Astrocyte of the cerebellum (primary cell): ENCODE data around the gene CAPS2.
"Not testable (repeated sequence)": the region's sequence is repeated elsewhere in the genome, so short reads cannot be mapped to it uniquely, and the experiment has no call there.

Experiments used
- DNase-seq: peaks from one replicate; pipeline ENCODE4 v3.0.0-alpha.2; 2011; ENCODE audit warnings: low read depth
- H3K4me3 ChIP-seq: 2 replicates; pipeline ENCODE4 v1.5.1; 2011; ENCODE audit warnings: mild to moderate bottlenecking, low read depth, low read length, moderate library complexity
- in situ Hi-C: cut with HindIII; loops from 2 replicates; pipeline ENCODE4 v1.10.0; 2017; ENCODE audit warnings: low sequenced_read_pairs
- TF ChIP-seq, protein P1 (sequence below): IDR thresholded peaks from 2 replicates; pipeline ENCODE4 v1.5.1; 2012; ENCODE audit warnings: low read length, low read depth, moderate library complexity, mild to moderate bottlenecking; ENCODE audit errors: missing control alignments

Gene CAPS2

GRCh38 chr12:75360920-75361319 lies 30.8 kb upstream of the CAPS2 start:
- DNase-seq, result no peak
- no peak overlapping the region for H3K4me3 ChIP-seq
- in situ Hi-C loops, result no loop called here
- TF ChIP-seq, protein P1, sequence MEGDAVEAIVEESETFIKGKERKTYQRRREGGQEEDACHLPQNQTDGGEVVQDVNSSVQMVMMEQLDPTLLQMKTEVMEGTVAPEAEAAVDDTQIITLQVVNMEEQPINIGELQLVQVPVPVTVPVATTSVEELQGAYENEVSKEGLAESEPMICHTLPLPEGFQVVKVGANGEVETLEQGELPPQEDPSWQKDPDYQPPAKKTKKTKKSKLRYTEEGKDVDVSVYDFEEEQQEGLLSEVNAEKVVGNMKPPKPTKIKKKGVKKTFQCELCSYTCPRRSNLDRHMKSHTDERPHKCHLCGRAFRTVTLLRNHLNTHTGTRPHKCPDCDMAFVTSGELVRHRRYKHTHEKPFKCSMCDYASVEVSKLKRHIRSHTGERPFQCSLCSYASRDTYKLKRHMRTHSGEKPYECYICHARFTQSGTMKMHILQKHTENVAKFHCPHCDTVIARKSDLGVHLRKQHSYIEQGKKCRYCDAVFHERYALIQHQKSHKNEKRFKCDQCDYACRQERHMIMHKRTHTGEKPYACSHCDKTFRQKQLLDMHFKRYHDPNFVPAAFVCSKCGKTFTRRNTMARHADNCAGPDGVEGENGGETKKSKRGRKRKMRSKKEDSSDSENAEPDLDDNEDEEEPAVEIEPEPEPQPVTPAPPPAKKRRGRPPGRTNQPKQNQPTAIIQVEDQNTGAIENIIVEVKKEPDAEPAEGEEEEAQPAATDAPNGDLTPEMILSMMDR, result no peak

GRCh38 chr12:75354011-75354410 lies 23.9 kb upstream of the CAPS2 start:
- TF ChIP-seq, protein P1, result no peak

GRCh38 chr12:75350413-75350812 lies 20.3 kb upstream of the CAPS2 start:
- TF ChIP-seq, protein P1, result no peak
- no peak overlapping the region for H3K4me3 ChIP-seq
- in situ Hi-C loops, result no loop called here
- DNase-seq, result no peak

More at GRCh38 chr12:75354011-75354410, 23.9 kb upstream of the CAPS2 start:
- DNase-seq, result no peak
- H3K4me3 ChIP-seq, result no peak overlapping the region
- in situ Hi-C loops, result no loop called here

GRCh38 chr12:75349946-75350345 lies 19.8 kb upstream of the CAPS2 start:
- in situ Hi-C loops, result no loop called here
- TF ChIP-seq, protein P1, result no peak

DNA sequence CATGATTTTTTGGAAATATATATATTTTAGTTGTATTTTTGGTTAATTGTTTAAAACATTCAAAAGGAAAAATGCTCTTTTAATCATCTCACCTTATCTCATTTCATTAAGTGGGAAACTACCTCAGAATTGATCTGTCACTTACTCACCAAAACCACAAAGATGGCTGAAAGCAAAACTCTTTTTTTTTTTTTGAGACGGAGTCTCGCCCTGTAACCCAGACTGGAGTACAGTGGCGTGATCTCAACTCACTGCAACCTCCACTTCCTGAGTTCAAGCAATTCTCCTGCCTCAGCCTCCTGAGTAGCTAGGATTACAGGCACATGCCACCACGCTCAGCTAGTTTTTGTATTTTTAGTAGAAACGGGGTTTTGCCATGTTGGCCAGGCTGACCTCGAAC lies 16.1 kb upstream of the CAPS2 start:
- DNase-seq, H3K4me3 ChIP-seq, in situ Hi-C loops: not testable (repeated sequence)

More at GRCh38 chr12:75349946-75350345, 19.8 kb upstream of the CAPS2 start:
- no peak for DNase-seq
- no peak overlapping the region for H3K4me3 ChIP-seq

- in situ Hi-C loops, result no loop called here
- TF ChIP-seq, protein P1, result no peak
- DNase-seq, result no peak
- H3K4me3 ChIP-seq, result no peak overlapping the region
These were observed 15.4 kb upstream of the CAPS2 start for GRCh38 chr12:75345531-75345930.

- DNase-seq, result no peak
- TF ChIP-seq, protein P1, result no peak
- no peak overlapping the region for H3K4me3 ChIP-seq
- in situ Hi-C loops, result no loop called here
These were observed 11.7 kb upstream of the CAPS2 start for GRCh38 chr12:75341873-75342272.
